T-helper 1 cell treated with Interleukin-12 subunit alpha and Interleukin-12 subunit beta and Interleukin-4 antibody, amounts not matched to agents 30 ng/mL and 1 ng/mL, for 36 hours (primary cell): Measurements from ENCODE around the gene TOMM22. TPM values are rescaled to one million over a fixed set of nuclear protein-coding genes. Genes with fewer than 3 reads are reported as not detected.

ENCODE experiments used
- intact Hi-C: fragments of 100-400 bp; cut with micrococcal nuclease; formaldehyde crosslinking; loops from one replicate; pipeline ENCODE4 v1.15.1; 2024
- total RNA-seq: library from RNA; stranded (reverse); gene quantifications from 2 replicates; pipeline ENCODE4 v1.2.3, GENCODE V29; 2022

Gene TOMM22
- total RNA-seq, 1 donor from 2014 or later: 97.4 TPM

GRCh38 chr22:38712486-38713207 lies 30.9 kb downstream of the TOMM22 start:
- intact Hi-C loops: no loop called here

- intact Hi-C loops: no loop called here
Measured at GRCh38 chr22:38713921-38714320, 32.2 kb downstream of the TOMM22 start.

- intact Hi-C loops: no loop called here
Measured at GRCh38 chr22:38715176-38715764, 33.5 kb downstream of the TOMM22 start.

- intact Hi-C loops: no loop called here
Measured at GRCh38 chr22:38715852-38716251, 34.1 kb downstream of the TOMM22 start.

- intact Hi-C loops: no loop called here
Measured at GRCh38 chr22:38716271-38716670, 34.5 kb downstream of the TOMM22 start.

- intact Hi-C loops: no loop called here
Measured at GRCh38 chr22:38716826-38717225, 35.1 kb downstream of the TOMM22 start.

- intact Hi-C loops: no loop called here
Measured at GRCh38 chr22:38717244-38717643, 35.5 kb downstream of the TOMM22 start.

- intact Hi-C loops: no loop called here
Measured at GRCh38 chr22:38718414-38718813, 36.7 kb downstream of the TOMM22 start.

- intact Hi-C loops: no loop called here
Measured at GRCh38 chr22:38719196-38719595, 37.4 kb downstream of the TOMM22 start.

- intact Hi-C loops: no loop called here
Measured at GRCh38 chr22:38720350-38720749, 38.6 kb downstream of the TOMM22 start.

- intact Hi-C loops: no loop called here
Measured at GRCh38 chr22:38721551-38721950, 39.8 kb downstream of the TOMM22 start.

- intact Hi-C loops: no loop called here
Measured at GRCh38 chr22:38724176-38724575, 42.4 kb downstream of the TOMM22 start.

GRCh38 chr22:38724926-38725571 lies 43.3 kb downstream of the TOMM22 start:
- intact Hi-C loops: no loop called here

GRCh38 chr22:38725900-38726655 lies 44.3 kb downstream of the TOMM22 start:
- intact Hi-C loops: no loop called here

- intact Hi-C loops: no loop called here
Measured at GRCh38 chr22:38727123-38727522, 45.4 kb downstream of the TOMM22 start.

- intact Hi-C loops: no loop called here
Measured at GRCh38 chr22:38727530-38728451, 46.0 kb downstream of the TOMM22 start.

GRCh38 chr22:38728871-38729796 lies 47.4 kb downstream of the TOMM22 start:
- intact Hi-C loops: no loop called here

GRCh38 chr22:38729946-38730345 lies 48.2 kb downstream of the TOMM22 start:
- intact Hi-C loops: no loop called here

- intact Hi-C loops: no loop called here
Measured at GRCh38 chr22:38730411-38730871, 48.7 kb downstream of the TOMM22 start.
